Midbrain (tissue), 1 donor: Measurements from ENCODE around the gene PLPPR3.

Experiments
- DNase-seq: peaks from one replicate; lab custom pipeline; 2025; lab: John Stamatoyannopoulos, UW

PLPPR3 gene

GRCh38 chr19:808423-808775 is 13.4 kb downstream of the PLPPR3 start:
- DNase-seq = no peak

- DNase-seq = no peak
Measured at GRCh38 chr19:807627-808422, 13.9 kb downstream of the PLPPR3 start.

- DNase-seq = no peak
Measured at GRCh38 chr19:806815-807421, 14.8 kb downstream of the PLPPR3 start.

GRCh38 chr19:805600-806550 is 15.9 kb downstream of the PLPPR3 start:
- no peak for DNase-seq

GRCh38 chr19:805166-805551 is 16.6 kb downstream of the PLPPR3 start:
- no peak for DNase-seq

GRCh38 chr19:804419-805165 is 17.2 kb downstream of the PLPPR3 start:
- DNase-seq = no peak

GRCh38 chr19:803686-804418 is 17.9 kb downstream of the PLPPR3 start:
- no peak for DNase-seq

GRCh38 chr19:803099-803561 is 18.6 kb downstream of the PLPPR3 start:
- no peak for DNase-seq

- no peak for DNase-seq
Measured at GRCh38 chr19:802498-803098, 19.2 kb downstream of the PLPPR3 start.

GRCh38 chr19:801861-802497 is 19.8 kb downstream of the PLPPR3 start:
- no peak for DNase-seq

- DNase-seq = no peak
Measured at GRCh38 chr19:801030-801860, 20.5 kb downstream of the PLPPR3 start.

GRCh38 chr19:800360-801029 is 21.3 kb downstream of the PLPPR3 start:
- no peak for DNase-seq

- DNase-seq = no peak
Measured at GRCh38 chr19:799076-799881, 22.5 kb downstream of the PLPPR3 start.

GRCh38 chr19:798415-799075 is 23.2 kb downstream of the PLPPR3 start:
- DNase-seq = no peak

GRCh38 chr19:797528-798414 is 24.0 kb downstream of the PLPPR3 start:
- peak; percentile 81 for DNase-seq
